Measurements from ENCODE around the gene GABPB2.
"Not testable (repeated sequence)": the region's sequence is repeated elsewhere in the genome, so short reads cannot be mapped to it uniquely, and the experiment has no call there.

GABPB2 gene

DNA sequence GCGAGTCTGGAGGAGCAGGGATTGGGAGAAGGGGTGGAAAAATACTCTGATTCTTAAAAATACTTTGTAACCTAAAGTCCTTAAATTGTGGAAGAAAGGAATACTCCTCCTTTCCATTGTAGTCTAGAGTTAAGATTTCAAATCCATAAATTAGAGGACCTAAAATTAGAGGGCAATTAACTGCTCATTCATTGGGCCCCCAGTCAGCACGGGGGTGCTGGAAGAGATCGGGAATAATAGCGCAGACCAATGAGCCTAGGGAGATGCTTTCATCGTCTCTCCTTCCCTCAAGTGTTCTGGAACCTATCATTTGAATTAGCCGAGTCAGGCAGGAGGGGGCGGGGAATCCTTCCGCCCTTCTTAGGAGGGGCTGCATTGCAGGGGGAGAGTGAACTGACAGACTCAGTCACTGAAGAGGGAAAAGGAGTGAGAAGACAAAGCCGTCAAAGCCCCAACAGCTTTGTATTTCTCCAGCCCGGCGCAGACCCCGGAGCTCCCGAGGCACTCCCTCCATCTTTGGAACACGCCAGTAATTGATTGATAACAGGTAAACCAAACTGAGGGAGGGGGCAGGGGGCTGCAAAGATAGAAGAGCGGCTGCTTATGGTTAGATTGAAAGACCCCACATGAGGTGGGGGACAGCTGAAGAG is 10.4 kb upstream of the GABPB2 start, which contains the start of gene MLLT11:
Gene MLLT11, plus strand, starts transcription at position 391 of the 650 bp plus-strand sequence. CDS start 6,828 bp downstream, outside the sequence.
- DNase-seq, result peak; percentile 73 to 83

DNA sequence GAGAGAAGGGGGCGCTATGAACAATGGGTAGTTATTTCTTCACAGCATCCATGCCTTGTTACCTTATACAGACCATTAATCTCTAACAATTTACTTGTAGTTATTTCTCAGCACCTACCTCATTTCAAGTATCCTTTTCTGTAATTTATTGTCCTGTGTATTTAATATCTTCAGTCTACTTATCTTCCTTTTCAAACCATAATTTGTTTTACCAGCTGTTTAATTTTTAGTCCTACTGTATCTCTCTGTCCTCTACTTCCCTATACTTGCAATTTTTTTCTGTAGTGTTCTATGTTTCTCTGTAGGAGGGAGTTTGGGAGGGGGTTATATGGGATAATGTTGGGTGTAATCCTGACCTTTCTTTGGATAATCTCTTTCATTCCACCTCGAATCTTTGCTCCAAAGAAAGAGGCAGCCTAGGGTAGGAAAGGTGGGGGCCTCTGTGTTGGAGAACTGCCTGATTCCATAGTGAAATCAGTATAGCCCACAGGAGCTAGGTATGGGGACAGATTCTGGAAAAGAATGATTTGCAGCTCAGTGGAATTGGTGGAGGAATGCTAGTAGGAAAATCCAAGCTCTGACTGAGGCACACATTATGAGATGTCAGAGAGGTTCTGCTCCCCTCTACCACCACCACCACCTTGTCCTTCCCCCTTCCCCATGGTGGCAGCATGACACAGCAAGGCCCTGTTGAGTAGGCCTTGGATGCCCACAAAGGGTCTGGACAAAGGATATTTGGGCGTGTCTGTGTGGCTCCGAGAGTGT is 9.7 kb upstream of the GABPB2 start:
- peak; percentile 18 to 36 for DNase-seq

GRCh38 chr1:151061704-151062103 is 8.9 kb upstream of the GABPB2 start:
- DNase-seq, result no peak

GRCh38 chr1:151062741-151063371 is 7.7 kb upstream of the GABPB2 start:
- DNase-seq, result no peak

GRCh38 chr1:151065089-151065645 is 5.4 kb upstream of the GABPB2 start:
- no peak for DNase-seq

DNA sequence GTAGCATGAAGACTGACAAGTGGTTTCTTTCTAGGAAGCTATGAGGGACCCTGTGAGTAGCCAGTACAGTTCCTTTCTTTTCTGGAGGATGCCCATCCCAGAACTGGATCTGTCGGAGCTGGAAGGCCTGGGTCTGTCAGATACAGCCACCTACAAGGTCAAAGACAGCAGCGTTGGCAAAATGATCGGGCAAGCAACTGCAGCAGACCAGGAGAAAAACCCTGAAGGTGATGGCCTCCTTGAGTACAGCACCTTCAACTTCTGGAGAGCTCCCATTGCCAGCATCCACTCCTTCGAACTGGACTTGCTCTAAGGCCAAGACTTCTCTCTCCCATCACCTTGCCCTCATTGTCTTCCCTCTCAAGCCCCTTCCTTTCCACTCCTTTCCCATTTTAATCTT is 3.4 kb upstream of the GABPB2 start:
- no peak for DNase-seq

DNA sequence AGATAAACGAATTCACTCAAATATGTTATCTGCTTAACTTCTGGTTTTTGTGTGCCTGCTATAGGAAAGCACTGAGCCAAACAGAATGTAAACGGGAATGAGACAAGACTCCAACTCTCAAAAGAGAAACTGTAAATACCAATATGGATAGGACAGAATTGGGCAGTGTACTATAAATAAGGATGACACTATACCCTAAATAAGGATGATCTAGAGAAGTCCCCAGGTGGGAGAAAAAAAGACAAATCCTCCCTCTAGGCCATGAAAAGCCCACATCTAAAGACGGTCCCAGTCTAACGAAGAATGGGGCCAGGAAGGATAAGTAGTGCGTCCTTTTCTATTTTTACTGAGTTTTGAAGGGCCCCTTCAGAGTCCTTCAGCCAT is 1.5 kb upstream of the GABPB2 start:
- no peak for DNase-seq

DNA sequence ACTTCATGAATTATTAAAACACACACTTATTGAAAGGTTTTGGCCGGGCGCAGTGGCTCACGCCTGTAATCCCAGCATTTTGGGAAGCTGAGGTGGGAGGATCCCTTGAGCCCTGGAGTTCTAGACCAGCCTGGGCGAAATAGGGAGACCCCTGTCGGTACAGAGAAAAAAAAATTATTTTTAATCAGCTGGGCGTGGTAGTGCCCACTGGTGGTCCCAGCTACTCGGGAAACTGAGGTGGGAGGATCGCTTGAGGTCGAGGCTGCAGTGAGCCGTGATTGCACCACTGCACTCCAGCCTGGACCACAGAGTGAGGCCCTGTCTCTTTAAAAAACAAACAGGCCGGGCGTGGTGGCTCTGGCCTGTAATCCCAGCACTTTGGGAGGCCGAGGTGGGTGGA is 1.7 kb downstream of the GABPB2 start:
- DNase-seq, result no peak

DNA sequence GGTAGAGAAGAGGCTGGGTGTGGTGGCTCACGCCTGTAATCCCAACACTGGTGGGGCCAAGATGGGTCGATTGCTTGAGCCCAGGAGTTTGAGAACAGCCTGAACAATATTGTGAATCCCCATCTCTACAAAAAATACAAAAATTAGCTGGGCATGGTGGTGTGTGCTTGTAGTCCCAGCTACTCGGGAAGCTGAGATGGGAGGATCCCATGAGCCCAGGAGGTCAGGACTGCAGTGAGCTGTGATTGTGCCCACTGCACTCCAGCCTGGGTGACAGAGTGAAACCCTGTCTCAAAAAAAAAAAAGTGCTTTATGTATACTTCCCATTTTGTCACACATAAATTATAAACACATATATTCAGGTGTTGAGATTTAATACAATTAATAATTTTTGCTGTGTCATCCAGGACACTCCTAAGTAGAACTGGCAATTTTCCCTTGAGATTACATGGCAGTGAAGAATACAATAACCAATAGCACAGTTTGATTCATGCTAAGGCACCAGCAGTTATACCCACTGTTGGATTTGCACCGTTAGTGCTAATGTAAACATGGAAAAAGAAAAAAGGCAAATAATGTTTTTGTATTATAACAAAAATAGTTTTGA is 15.5 kb downstream of the GABPB2 start:
- no peak for DNase-seq

- DNase-seq, result not testable (repeated sequence)
Measured at GRCh38 chr1:151097426-151097825, 26.9 kb downstream of the GABPB2 start.

- DNase-seq, result no peak
Measured at GRCh38 chr1:151098126-151098525, 27.6 kb downstream of the GABPB2 start.

- no peak for DNase-seq
Measured at GRCh38 chr1:151104630-151105029, 34.1 kb downstream of the GABPB2 start.

- no peak for DNase-seq
Measured at GRCh38 chr1:151106894-151107293, 36.3 kb downstream of the GABPB2 start.

DNA sequence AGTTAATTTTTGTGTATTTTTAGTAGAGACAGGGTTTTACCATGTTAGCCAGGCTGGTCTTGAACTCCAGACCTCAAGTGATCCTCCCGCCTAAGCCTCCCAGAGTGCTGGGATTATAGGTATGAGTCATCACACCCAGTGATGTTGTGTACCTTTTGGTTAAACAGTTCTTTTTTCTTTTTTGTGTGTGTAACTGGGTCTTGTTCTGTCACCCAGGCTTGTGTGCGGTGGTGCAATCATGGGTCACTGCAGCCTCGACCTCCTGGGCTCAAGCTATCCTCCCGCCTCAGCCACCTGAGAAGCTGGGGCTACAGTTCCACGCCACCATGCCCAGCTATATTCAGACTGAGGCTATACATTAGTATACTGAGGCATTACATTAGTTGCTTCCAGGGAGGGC is 37.8 kb downstream of the GABPB2 start:
- no peak for DNase-seq

GRCh38 chr1:151113877-151114276 is 43.3 kb downstream of the GABPB2 start:
- DNase-seq, result no peak

DNA sequence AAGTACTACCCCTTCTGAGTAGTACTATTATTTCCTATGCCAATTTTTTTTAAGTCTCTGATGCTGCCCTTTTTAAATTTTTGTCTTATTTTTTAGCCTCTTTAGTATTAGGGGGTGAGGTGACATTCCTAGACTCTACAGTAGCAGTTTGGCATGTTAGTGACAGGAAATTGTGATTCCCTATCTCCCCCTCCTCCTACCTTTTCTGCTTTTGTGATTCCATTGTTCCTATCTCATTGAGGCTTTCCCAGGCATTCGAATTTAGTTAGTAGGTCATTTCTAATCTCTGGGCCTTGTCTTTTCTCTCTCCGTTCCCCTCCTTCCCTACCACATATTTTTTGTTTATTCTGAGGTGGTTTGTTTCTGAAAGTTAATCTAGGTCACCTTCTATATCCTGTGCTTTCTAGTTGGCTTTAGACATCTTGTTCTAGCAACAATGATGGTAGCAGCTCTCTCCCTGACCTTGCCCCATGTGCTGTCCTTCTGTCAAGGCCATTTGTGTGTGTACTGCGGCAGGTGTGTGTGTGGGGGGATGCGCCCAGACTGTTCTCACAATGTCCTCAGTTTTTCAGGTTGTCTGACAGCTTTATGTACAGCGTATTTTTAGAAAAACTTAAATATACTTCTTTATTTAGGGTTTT is 54.3 kb downstream of the GABPB2 start:
- no peak for DNase-seq

GRCh38 chr1:151128800-151129199 is 58.2 kb downstream of the GABPB2 start:
- no peak for DNase-seq

- DNase-seq, result no peak
Measured at GRCh38 chr1:151130987-151131586, 60.5 kb downstream of the GABPB2 start.

DNA sequence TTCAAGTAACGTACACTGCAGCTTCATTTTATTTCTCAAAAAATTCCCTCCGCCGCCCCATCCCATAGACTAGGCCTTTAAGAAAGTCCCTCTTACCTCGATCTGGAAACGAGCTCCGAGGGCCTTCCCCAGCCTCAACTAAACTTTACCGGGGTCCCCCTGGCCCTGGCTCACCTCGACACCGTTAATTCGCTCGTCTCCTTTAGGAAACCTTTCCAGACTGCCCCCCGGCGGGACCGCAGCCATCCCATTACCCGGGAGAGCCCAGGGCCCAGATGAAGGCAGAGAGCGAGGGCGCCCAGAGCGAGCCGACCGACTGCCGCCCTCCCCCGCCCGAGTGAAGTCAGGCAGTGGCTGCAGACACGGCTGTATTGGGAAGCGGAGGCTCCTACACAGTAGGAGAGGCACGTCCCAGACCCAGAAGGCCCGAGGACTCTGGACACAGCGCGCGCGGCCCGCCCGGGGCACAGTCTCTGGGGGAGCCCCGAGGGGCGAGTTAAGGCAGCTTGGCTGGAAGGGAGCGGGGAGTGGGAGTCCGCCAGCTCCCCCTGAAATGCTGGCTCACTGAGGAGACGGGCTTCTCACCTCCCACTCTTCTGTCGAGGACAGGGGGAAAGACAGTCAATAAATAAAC is 61.3 kb downstream of the GABPB2 start:
- DNase-seq, result no peak

GRCh38 chr1:151132335-151133017 is 61.9 kb downstream of the GABPB2 start:
- DNase-seq, result no peak
